ENCODE results near the gene ATRAID.

The ATRAID gene

DNA sequence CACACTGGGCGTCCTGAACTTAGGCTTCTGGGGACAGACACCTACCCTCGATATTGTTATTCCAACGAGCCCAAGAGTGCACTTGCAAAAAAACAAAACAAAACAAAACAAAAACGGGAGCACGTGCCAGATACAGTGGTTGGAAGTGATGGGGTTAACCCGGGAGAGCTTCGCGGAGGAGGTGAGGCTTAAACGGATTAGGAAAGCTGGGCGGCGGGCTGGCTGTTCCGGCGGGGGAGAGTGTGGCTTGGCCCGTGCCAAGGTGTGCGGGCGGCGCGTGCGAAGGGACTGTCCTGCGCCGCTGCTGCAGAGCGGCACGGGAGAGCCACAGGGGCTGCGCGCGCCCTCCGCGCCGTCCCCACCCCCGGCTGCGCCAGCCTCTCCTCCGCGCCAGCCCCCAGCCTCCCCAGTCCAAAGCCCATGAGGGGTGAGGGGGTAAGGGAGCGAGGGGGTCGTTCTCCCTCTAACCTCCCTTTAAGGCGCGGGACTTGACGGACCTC, 52.5 kb downstream of the ATRAID start:
- Histone ChIP-seq H3K4me3 (ENCODE audit: low read depth in 1 of 2, low read length in 2 of 2) (no peak overlapping the region), H3K9ac (ENCODE audit: low read depth, low read length) (no peak overlapping the region), H3K4me2 (ENCODE audit: insufficient read depth, low read length) (no peak overlapping the region), H3K27me3 (ENCODE audit: insufficient read depth, low read length, poor library complexity) (peaks cover 8% of the 10 kb centered on the region), H3K9me3 (ENCODE audit: insufficient read depth, low read length, severe bottlenecking) (no peaks in the 10 kb centered on the region), H2AFZ (ENCODE audit: low read depth, low read length) (no peak overlapping the region), H3K4me1 (ENCODE audit: insufficient read depth, low read length) (no peaks in the 10 kb centered on the region), H3K27ac (ENCODE audit: low read length) (no peak overlapping the region), H3K36me3 (ENCODE audit: insufficient read depth, low read length) (no peaks in the 10 kb centered on the region), H3K79me2 (ENCODE audit: insufficient read depth, low read length) (no peaks in the 10 kb centered on the region), H4K20me1 (ENCODE audit: insufficient read depth, low read length) (no peaks in the 10 kb centered on the region)
- TF ChIP-seq EZH2 (IDR thresholded peaks at IDR 0.05; ENCODE audit: borderline replicate concordance, low read depth, low read length, severe bottlenecking) (no peak), CTCF (IDR thresholded peaks at IDR 0.05; ENCODE audit: borderline replicate concordance, extremely low read depth, low read length, poor library complexity, severe bottlenecking) (no peak)
- DNase-seq (no peak), ATAC-seq (ENCODE audit: insufficient read depth, low read depth) (no peak)

DNA sequence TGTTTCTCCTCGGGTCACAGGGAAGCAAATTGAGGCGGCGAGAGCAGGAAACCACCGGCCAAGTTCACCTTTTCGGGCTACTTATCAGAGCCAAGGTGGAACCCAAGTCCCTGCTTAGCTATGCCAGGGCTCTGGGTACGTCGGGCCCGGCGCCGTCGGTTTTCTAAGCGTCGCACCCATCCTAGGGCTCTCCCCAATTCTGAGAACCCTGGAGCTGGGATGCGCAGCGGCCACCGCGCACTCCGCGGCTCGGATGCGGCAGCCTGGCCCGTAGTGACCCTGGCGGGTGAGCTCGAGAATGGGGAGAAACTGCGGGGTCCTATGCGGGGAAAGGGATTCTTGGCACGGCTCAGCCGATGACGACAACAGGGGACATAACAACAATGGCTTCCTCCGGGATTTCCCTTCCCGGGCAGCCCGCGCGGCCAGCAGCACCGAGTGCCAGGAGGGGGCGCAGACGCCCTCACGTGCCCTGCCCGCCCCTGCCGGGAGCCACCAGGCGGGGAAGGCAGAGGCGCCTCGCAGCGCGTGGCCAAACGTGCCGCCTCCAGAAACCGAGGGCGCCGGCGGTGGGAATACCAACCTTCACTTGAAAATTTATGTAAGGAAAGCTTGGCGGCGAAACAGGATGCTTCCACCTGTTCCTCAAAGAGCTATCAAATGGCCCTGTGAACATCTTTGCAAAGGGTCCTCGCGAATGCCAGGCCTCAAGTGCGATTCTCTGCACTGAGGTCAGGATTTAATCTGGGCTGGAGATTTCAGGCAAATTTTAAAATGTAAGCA, 53.1 kb downstream of the ATRAID start:
- Histone ChIP-seq H3K27ac (ENCODE audit: low read length) (no peak overlapping the region), H3K27me3 (ENCODE audit: insufficient read depth, low read length, poor library complexity) (peaks cover 8% of the 10 kb centered on the region), H3K36me3 (ENCODE audit: insufficient read depth, low read length) (no peaks in the 10 kb centered on the region), H3K4me2 (ENCODE audit: insufficient read depth, low read length) (no peak overlapping the region), H3K4me3 (ENCODE audit: low read depth in 1 of 2, low read length in 2 of 2) (no peak overlapping the region), H3K4me1 (ENCODE audit: insufficient read depth, low read length) (no peaks in the 10 kb centered on the region), H2AFZ (ENCODE audit: low read depth, low read length) (no peak overlapping the region), H3K79me2 (ENCODE audit: insufficient read depth, low read length) (no peaks in the 10 kb centered on the region), H4K20me1 (ENCODE audit: insufficient read depth, low read length) (no peaks in the 10 kb centered on the region), H3K9ac (ENCODE audit: low read depth, low read length) (no peak overlapping the region), H3K9me3 (ENCODE audit: insufficient read depth, low read length, severe bottlenecking) (no peaks in the 10 kb centered on the region)
- DNase-seq (no peak), ATAC-seq (ENCODE audit: insufficient read depth, low read depth) (no peak)
- TF ChIP-seq EZH2 (IDR thresholded peaks at IDR 0.05; ENCODE audit: borderline replicate concordance, low read depth, low read length, severe bottlenecking) (no peak), CTCF (IDR thresholded peaks at IDR 0.05; ENCODE audit: borderline replicate concordance, extremely low read depth, low read length, poor library complexity, severe bottlenecking) (no peak)

DNA sequence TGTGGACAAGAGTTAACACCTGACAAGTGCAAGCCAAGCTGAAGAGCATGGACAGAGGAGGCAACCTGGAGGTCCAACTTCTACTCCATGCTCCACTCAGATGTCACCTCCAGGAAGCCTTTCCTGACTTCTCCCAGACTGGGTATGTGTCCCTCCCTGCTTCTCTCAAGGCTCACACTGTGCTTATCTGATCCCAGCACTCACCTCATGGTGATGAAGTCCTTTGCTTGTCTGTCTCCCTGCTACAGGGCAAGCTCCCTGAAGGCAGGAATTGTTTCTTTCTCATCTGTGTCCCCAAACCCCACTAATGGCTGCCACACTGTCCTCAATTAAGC, 53.7 kb downstream of the ATRAID start:
- no peak for ATAC-seq (ENCODE audit: insufficient read depth, low read depth)
- H3K4me2 ChIP-seq (ENCODE audit: insufficient read depth, low read length), result no peak overlapping the region
- no peaks in the 10 kb centered on the region for H3K4me1 ChIP-seq (ENCODE audit: insufficient read depth, low read length)
- H3K27ac ChIP-seq (ENCODE audit: low read length), result no peak overlapping the region
- H3K27me3 ChIP-seq (ENCODE audit: insufficient read depth, low read length, poor library complexity), result peaks cover 8% of the 10 kb centered on the region
- H2AFZ ChIP-seq (ENCODE audit: low read depth, low read length), result no peak overlapping the region
- H4K20me1 ChIP-seq (ENCODE audit: insufficient read depth, low read length), result no peaks in the 10 kb centered on the region
- no peaks in the 10 kb centered on the region for H3K79me2 ChIP-seq (ENCODE audit: insufficient read depth, low read length)
- no peak overlapping the region for H3K4me3 ChIP-seq (ENCODE audit: low read depth in 1 of 2, low read length in 2 of 2)
- DNase-seq, result no peak
- H3K9ac ChIP-seq (ENCODE audit: low read depth, low read length), result no peak overlapping the region
- H3K36me3 ChIP-seq (ENCODE audit: insufficient read depth, low read length), result no peaks in the 10 kb centered on the region
- no peaks in the 10 kb centered on the region for H3K9me3 ChIP-seq (ENCODE audit: insufficient read depth, low read length, severe bottlenecking)
- TF ChIP-seq CTCF (IDR thresholded peaks at IDR 0.05; ENCODE audit: borderline replicate concordance, extremely low read depth, low read length, poor library complexity, severe bottlenecking), result no peak
- TF ChIP-seq EZH2 (IDR thresholded peaks at IDR 0.05; ENCODE audit: borderline replicate concordance, low read depth, low read length, severe bottlenecking), result no peak
